Heart left ventricle (tissue), 16 donors: ENCODE results near the gene AKT1. TPM values are rescaled to one million over a fixed set of nuclear protein-coding genes. Genes with fewer than 3 reads are reported as not detected.
A peak's percentile ranks its signal among the peaks of the same experiment; 100 is the strongest.

ENCODE experiments used
- ATAC-seq, 4 donors: fragments of 200-7000 bp; cut with Tn5 transposase; one replicate each; pipeline ENCODE4 v1.9.1; 2020 to 2022; ENCODE audit warnings: moderate library complexity in 4 of 4, mild to moderate bottlenecking in 3 of 4, moderate number of reproducible peaks in 1 of 4
- DNase-seq, 5 donors: peaks; one replicate each; pipeline ENCODE4 v3.0.0-alpha.2; 2020
- H3K27ac ChIP-seq, 12 donors: fragments of 200-600 bp; sonication (generic) in 4 of 12; one replicate each; pipeline versions ENCODE4 v1.5.0 to v1.8.0; 2016 to 2022; ENCODE audit warnings: mild to moderate bottlenecking in 2 of 12
- H3K27me3 ChIP-seq, 9 donors: fragments of 200-600 bp; sonication (generic) in 2 of 9; one replicate each; pipeline versions ENCODE4 v1.5.1 to v1.8.0; 2016 to 2022; ENCODE audit warnings: mild to moderate bottlenecking in 3 of 9
- H3K36me3 ChIP-seq, 9 donors: fragments of 200-600 bp; sonication (generic) in 2 of 9; one replicate each; pipeline versions ENCODE4 v1.5.0 to v1.8.0; 2018 to 2022; ENCODE audit warnings: mild to moderate bottlenecking in 2 of 9
- H3K4me1 ChIP-seq, 12 donors: fragments of 200-600 bp; sonication (generic) in 4 of 12; one replicate each; pipeline versions ENCODE4 v1.5.0 to v1.8.0; 2016 to 2022; ENCODE audit warnings: mild to moderate bottlenecking in 3 of 12
- H3K4me3 ChIP-seq, 12 donors: fragments of 200-600 bp; sonication (generic) in 4 of 12; one replicate each; pipeline versions ENCODE4 v1.5.0 to v1.8.0; 2017 to 2022; ENCODE audit warnings: mild to moderate bottlenecking in 9 of 12, moderate library complexity in 4 of 12
- H3K9me3 ChIP-seq, 12 donors: fragments of 200-600 bp; sonication (generic) in 4 of 12; one replicate each; pipeline versions ENCODE4 v1.5.0 to v1.8.0; 2016 to 2022; ENCODE audit warnings: mild to moderate bottlenecking in 1 of 12
- POLR2A ChIP-seq, 2 donors: fragments of 450-650 bp; IDR thresholded peaks; one replicate each; pipeline ENCODE4 v1.6.1; 2017; ENCODE audit warnings: antibody characterized with exemption in 2 of 2, mild to moderate bottlenecking in 2 of 2, moderate library complexity in 2 of 2
- WGBS, 4 donors: extraction: QIAGEN DNeasy Blood & Tissue Kit in 2 of 4; methylation state at CpG; one replicate each; pipeline versions ENCODE4 v1.1.5 to v1.1.7; 2013 to 2018; 5-methylcytosine and 5-hydroxymethylcytosine counted together
- intact Hi-C, 10 donors: fragments of 100-400 bp; cut with DNase I; formaldehyde crosslinking; loops; one replicate each; pipeline versions ENCODE4 v1.11.1 to v1.14.2; 2022
- polyA plus RNA-seq, 2 donors: library from polyadenylated mRNA; stranded (reverse); fragments of 200-250 nt; gene quantifications; one replicate each; pipeline ENCODE4 v1.2.3, GENCODE V29; 2013
- total RNA-seq, 9 donors: library from RNA; depleted of rRNA in 2 of 9; stranded (reverse); fragments of >200 nt in 2 of 9; fragmentation: NEBNext Ultra II Directional in 3 of 9; extraction: Animal tissue kit (Norgen Biotek cat#: 25700) in 3 of 9; gene quantifications; one replicate each; pipeline versions ENCODE4 v1.1.0 to v1.2.4, GENCODE V29; 2016 to 2023
- TF ChIP-seq, protein P1 (sequence below), 12 donors: fragments of 200-600 bp; sonication (generic) in 4 of 12; IDR thresholded peaks; one replicate each; pipeline versions ENCODE4 v1.5.0 to v1.8.0; 2018 to 2022; ENCODE audit warnings: antibody characterized with exemption in 12 of 12, mild to moderate bottlenecking in 5 of 12
- donor health status: ischemic (EF 13 %, LVEDD 7.1; RV severe dilation, severe dysfunction).
- donor health status: healthy with polysubstance abuse.
- donor health status: DM: no; HTN: yes; CAD: no.
- donor health status: DM: no; HTN: no; CAD: no.
- donor health status: ischemic (EF 25% LVEDD 6.9; RV normal size, moderate dysfunction).
- donor health status: ischemic (EF 25% LVEDD 5.7; RV mildly dilated, moderate dysfunction).
- donor health status: healthy.
- donor health status: DM: yes; HTN: yes; CAD: no.
- donor health status: ischemic (EF 35%, LVEDD 5.7; RV mildly dilated, moderate dysfunction).
- donor health status: nonischemic (EF 11% LVEDD 7.7; RV severe dilation, severe dysfunction).
- donor health status: DM: yes; HTN: yes; CAD: no.
- donor health status: PGD.
- donor health status: ischemic (EF 29% LVEDD 5.4; RV normal size, mild dysfunction).
- donor health status: nonischemic (EF 23%, LVEDD 6.1; RV moderate dilation, normal function).

Gene AKT1
- total and polyA plus RNA-seq, 11 donors, result 108 to 173 (median 135) TPM

DNA sequence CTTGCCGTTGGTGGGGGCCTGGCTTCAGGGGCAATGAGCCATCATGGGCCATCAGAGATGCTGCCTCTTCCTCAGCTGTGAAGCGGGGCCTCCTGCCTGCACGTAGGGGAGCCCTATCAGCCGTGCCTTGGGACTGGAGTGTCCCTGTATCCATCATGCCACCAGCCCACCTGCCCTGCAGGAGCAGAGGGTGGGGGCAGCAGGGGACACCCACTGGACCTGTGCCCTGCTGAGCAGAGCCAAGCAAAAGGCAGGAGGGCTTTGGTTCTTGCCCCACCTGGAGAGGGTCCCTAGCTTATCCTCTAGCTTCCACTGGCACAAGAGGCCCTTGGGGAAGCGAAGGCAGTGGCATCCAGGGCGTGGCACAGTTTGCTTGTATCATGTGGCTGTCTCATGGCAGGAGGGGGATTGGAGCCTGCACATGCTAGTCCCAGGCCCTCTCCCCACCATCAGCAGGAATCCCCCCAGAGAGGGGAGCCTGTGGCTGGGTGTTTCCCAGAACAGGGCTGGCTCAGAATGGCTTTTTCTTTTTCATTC, 61.4 kb downstream of the AKT1 start:
- H3K27ac ChIP-seq, result peak overlapping the region in 11 of 12 donors; percentile 83 to 95 (median 89)
- intact Hi-C loops, result no loop called here
- no peak for DNase-seq
- WGBS, 4 donors, result 67 to 86% (median 79%) methylated on average over 3 to 6 of the region's 6 CpGs
- H3K27me3 ChIP-seq, result no peaks in the 10 kb centered on the region
- TF ChIP-seq POLR2A (IDR thresholded peaks at IDR 0.05), result no peak
- TF ChIP-seq, protein P1, sequence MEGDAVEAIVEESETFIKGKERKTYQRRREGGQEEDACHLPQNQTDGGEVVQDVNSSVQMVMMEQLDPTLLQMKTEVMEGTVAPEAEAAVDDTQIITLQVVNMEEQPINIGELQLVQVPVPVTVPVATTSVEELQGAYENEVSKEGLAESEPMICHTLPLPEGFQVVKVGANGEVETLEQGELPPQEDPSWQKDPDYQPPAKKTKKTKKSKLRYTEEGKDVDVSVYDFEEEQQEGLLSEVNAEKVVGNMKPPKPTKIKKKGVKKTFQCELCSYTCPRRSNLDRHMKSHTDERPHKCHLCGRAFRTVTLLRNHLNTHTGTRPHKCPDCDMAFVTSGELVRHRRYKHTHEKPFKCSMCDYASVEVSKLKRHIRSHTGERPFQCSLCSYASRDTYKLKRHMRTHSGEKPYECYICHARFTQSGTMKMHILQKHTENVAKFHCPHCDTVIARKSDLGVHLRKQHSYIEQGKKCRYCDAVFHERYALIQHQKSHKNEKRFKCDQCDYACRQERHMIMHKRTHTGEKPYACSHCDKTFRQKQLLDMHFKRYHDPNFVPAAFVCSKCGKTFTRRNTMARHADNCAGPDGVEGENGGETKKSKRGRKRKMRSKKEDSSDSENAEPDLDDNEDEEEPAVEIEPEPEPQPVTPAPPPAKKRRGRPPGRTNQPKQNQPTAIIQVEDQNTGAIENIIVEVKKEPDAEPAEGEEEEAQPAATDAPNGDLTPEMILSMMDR (IDR thresholded peaks at IDR 0.05), result no peak
- peaks cover 0 to 8% (median 4%) of the 10 kb centered on the region in 9 donors for H3K36me3 ChIP-seq
- ATAC-seq, result no peak
- H3K4me3 ChIP-seq, result no peak overlapping the region
- no peaks in the 10 kb centered on the region for H3K9me3 ChIP-seq
- H3K4me1 ChIP-seq, result peaks cover 0 to 74% (median 57%) of the 10 kb centered on the region in 12 donors

DNA sequence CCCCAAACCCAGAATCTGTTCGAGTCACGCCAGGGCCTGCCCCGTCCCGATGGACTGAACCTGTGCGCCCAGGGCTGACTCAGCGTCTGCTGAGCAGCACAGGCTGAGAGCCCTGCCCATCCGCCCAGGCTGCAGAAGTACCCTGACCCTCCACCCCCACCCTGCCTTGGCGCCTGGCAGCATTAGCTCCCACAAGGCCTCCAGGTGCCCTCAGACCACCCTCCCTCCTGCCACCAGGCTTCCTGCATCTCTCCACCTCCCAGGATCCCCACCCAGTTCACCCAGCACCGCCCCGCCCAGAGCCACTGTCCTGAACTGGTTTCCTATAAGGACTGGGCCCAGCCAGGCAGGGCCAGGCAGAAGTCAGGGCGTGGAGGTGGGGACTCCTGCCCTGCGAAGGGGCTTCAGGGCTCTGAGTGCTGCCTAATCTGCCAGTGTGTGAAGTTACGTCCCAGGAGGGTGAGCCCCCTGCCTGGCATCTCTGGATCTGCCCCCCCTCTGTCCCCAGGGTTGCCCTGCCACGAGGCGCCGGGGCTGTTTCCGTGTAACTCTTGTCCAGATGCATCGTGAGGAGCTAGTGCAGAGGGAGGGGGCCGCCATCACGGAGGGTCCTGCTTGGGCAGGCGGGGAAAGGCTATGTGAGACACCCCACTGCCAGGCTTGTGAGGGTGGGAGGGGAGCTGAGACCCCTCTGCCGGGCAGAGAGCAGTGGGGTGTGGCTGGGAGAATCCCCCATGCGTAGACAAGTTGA, 62.4 kb downstream of the AKT1 start:
- intact Hi-C loops, result no loop called here
- 68 to 82% (median 78%) methylated on average over 15 to 23 of the region's 23 CpGs for WGBS, 4 donors
- H3K4me1 ChIP-seq, result peaks cover 0 to 81% (median 57%) of the 10 kb centered on the region in 12 donors
- ATAC-seq (peak in 2 of 4 donors; percentile 0 to 2), DNase-seq (no peak)
- peak overlapping the region; percentile 65 to 95 (median 88) for H3K27ac ChIP-seq
- H3K27me3 ChIP-seq, result no peaks in the 10 kb centered on the region
- TF ChIP-seq, protein P1 (IDR thresholded peaks at IDR 0.05), result no peak
- TF ChIP-seq POLR2A (IDR thresholded peaks at IDR 0.05), result no peak
- peaks cover 0 to 6% (median 0%) of the 10 kb centered on the region in 9 donors for H3K36me3 ChIP-seq
- no peaks in the 10 kb centered on the region for H3K9me3 ChIP-seq
- no peak overlapping the region for H3K4me3 ChIP-seq

DNA sequence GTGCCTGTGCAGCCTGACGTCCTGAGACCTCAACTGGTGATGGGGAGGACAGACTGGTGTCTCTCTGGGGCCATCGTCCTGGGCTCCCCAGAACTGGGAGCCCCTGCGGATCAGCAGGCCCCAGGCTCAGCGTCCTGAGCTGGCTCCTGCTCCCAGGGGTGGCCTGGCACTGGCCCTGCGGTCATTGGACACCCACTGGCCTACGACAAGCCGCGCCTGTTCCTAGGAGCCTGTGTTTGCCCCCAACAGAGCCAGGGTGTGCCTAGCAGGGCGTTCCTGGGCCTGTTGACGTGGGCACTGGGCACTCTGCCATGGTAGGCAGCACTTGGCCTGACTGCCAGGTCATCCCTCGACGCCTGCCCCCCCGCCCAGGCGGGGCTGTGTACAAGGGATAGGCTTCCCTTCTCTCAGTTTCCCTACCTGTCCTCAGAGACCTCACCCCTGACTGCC, 63.2 kb downstream of the AKT1 start:
- H3K27me3 ChIP-seq, result no peaks in the 10 kb centered on the region
- 54 to 62% (median 57%) methylated on average over 6 to 14 of the region's 14 CpGs; no CpG with 5 or more reads in 1 of the 4 donors for WGBS, 4 donors
- H3K9me3 ChIP-seq, result no peaks in the 10 kb centered on the region
- peaks cover 0 to 85% (median 56%) of the 10 kb centered on the region in 12 donors for H3K4me1 ChIP-seq
- H3K36me3 ChIP-seq, result peaks cover 0 to 3% (median 0%) of the 10 kb centered on the region in 9 donors
- peak overlapping the region; percentile 65 to 95 (median 88) for H3K27ac ChIP-seq
- no peak overlapping the region for H3K4me3 ChIP-seq
- peak; percentile 25 to 63 for TF ChIP-seq POLR2A (IDR thresholded peaks at IDR 0.05)
- TF ChIP-seq, protein P1 (IDR thresholded peaks at IDR 0.05), result no peak
- intact Hi-C loops, result no loop called here
- peak; percentile 68 to 82 (median 76) for ATAC-seq
- DNase-seq, result peak; percentile 86 to 96 (median 90)
